SJSA1 (cell line): ENCODE data around the gene IRGQ. TPM values are rescaled to one million over a fixed set of nuclear protein-coding genes. Genes with fewer than 3 reads are reported as not detected.

Experiments used
- DNase-seq, 2 experiments: peaks; one replicate each; pipeline ENCODE4 v3.0.0-alpha.2; 2015 to 2020; ENCODE audit warnings: low spot score in 2 of 2, low read depth in 1 of 2
- H3K27ac ChIP-seq: fragments of 250-450 bp; sonication (Bioruptor Pico); 2 replicates; pipeline ENCODE4 v1.5.1; 2020; ENCODE audit warnings: mild to moderate bottlenecking, moderate library complexity
- H3K27me3 ChIP-seq: fragments of 250-450 bp; sonication (Bioruptor Pico); replicated peaks from 2 replicates; pipeline ENCODE4 v1.5.1; 2020; ENCODE audit warnings: mild to moderate bottlenecking, moderate library complexity
- H3K36me3 ChIP-seq: fragments of 250-450 bp; sonication (Bioruptor Pico); 2 replicates; pipeline ENCODE4 v1.5.1; 2020; ENCODE audit warnings: mild to moderate bottlenecking
- H3K4me1 ChIP-seq: fragments of 250-450 bp; sonication (Bioruptor Pico); replicated peaks from 2 replicates; pipeline ENCODE4 v1.6.1; 2021; ENCODE audit warnings: mild to moderate bottlenecking
- H3K4me3 ChIP-seq: fragments of 250-450 bp; sonication (Bioruptor Pico); 2 replicates; pipeline ENCODE4 v1.5.1; 2020; ENCODE audit warnings: mild to moderate bottlenecking
- H3K9me3 ChIP-seq: fragments of 250-450 bp; sonication (Bioruptor Pico); replicated peaks from 2 replicates; pipeline ENCODE4 v1.5.1; 2020; ENCODE audit warnings: mild to moderate bottlenecking
- total RNA-seq: library from RNA; depleted of rRNA; stranded (reverse); fragments of >200 nt; shearing (Covaris generic); gene quantifications from 2 replicates; pipeline ENCODE4 v1.2.3, GENCODE V29; 2014

Gene IRGQ
- total RNA-seq, 1 experiment from 2014 or later, result 36.2 TPM

DNA sequence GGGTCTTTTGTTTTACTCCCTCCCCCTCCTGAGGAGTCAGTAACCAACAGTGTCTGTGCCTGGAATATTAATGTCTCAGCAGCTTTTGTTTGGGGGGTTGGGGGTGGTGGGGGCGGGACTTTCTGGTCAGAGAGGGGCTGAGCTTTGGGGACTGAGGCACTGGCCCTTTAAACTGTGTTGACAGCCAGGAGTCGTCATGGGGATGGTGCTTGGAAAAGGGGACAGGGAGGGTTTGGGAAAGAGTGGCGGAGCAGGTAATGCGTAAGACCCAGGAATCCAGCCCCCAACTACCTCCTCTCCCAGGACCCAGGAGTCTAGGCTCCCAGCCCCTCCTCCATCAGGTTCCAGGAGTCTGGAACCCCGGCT, 38.6 kb upstream of the IRGQ start:
- Histone ChIP-seq H3K4me1 (0 out of 2 replicates have a peak, but pooled peaks cover 3% of the 10 kb centered on the region), H3K27ac (no peak overlapping the region), H3K27me3 (peaks cover 44% of the 10 kb centered on the region), H3K9me3 (no peaks in the 10 kb centered on the region), H3K36me3 (no peaks in the 10 kb centered on the region), H3K4me3 (no peak overlapping the region)
- DNase-seq, result no peak

DNA sequence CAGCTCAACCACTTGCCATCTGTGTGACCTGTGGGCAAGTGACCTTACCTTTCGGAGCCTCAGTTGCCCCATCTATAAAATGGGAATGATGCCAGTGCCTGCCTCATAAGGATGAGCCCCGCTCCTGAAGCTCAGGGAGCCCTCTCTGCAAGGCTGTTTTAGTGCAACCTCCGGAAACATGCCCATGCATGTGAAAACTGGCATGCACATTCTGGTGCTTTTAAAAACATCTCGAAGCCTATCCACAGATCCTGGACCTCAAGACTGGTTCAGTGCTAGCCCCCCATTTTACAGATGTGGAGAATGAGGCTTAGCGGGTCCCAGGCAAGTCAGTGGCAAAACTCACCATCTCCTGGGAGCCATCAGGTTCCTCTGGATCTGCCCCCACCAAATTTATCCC, 38.1 kb upstream of the IRGQ start:
- H3K27ac ChIP-seq, result no peak overlapping the region
- DNase-seq, result no peak
- peaks cover 45% of the 10 kb centered on the region for H3K27me3 ChIP-seq
- no peak overlapping the region for H3K4me3 ChIP-seq
- H3K36me3 ChIP-seq, result no peaks in the 10 kb centered on the region
- no peaks in the 10 kb centered on the region for H3K4me1 ChIP-seq
- no peaks in the 10 kb centered on the region for H3K9me3 ChIP-seq

DNA sequence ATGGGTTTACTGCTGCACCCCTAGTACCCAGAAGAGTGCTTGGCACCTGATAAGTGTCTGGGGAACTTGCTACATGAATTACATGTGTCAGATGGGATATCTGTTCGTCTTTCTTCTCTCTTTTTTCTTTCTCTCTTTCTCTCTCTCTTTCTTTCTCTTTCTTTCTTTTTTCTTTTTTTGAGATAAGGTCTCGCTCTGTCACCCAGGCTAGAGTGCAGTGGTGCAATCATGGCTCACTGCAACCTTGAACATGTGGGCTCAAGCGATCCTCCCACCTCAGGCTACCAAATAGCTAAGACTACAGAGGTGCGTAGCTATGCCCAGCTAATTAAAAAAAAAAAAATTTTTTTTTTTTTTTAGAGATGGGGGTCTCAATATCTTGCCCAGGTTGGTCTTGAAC, 37.6 kb upstream of the IRGQ start:
- Histone ChIP-seq H3K36me3 (no peaks in the 10 kb centered on the region), H3K4me3 (no peak overlapping the region), H3K4me1 (no peaks in the 10 kb centered on the region), H3K27me3 (peaks cover 40% of the 10 kb centered on the region), H3K27ac (no peak overlapping the region), H3K9me3 (no peaks in the 10 kb centered on the region)
- DNase-seq, result no peak

DNA sequence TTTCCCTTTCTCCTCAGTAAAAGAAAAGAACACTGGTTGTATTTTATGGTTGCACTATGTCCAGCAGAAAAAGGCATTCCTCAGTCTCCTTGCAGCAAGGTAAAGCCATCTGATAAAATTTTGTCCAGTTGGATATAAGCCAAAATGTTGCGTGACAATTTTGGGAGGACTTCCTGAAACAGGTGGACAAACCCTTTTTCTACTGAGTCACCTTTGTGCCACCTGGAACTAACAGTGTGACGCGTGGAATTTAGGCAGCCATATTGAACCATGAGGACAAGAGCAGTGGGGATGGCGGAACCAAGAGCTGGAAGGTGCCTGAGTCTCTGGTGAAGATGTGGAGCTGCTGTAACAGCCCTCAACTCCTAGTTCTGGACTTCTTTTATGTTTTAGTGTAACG, 35.6 kb upstream of the IRGQ start:
- H3K9me3 ChIP-seq, result no peaks in the 10 kb centered on the region
- no peak overlapping the region for H3K4me3 ChIP-seq
- no peaks in the 10 kb centered on the region for H3K4me1 ChIP-seq
- H3K36me3 ChIP-seq, result no peaks in the 10 kb centered on the region
- no peak for DNase-seq
- H3K27ac ChIP-seq, result no peak overlapping the region
- peaks cover 23% of the 10 kb centered on the region; the same call in 1 of the 2 replicates for H3K27me3 ChIP-seq

DNA sequence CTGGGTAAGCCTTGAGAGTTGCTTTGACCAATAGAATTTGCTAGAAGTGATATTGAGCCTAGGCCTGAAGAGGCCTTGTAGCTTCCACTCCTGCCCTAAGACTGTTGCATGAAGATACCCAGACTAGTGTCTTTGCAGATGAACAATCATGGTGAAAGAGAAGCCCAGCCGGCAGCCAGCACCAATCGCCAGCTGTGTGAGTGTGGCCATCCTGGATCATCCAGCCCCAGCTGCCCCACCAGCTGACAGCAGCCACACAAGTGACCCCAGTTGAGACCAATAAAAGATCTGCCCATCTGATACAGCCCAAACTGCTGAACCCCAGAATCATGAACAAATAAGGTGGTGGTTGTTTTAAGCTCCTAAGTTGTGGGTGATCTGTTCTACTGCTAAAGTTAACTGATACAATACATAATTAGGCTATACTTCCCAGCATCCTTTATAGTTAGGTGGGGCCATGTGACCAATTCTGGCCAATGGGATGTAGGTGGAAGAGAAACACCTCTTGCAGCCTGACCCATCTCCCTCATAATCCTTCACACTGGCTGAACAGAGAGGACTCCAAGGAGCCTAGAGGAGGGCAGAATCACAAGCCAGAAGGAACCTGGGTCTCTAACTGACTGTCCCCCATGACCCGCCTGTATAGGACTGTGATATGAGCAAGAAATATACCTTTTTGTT, 32.9 kb upstream of the IRGQ start:
- peaks cover 14% of the 10 kb centered on the region; the same call in 1 of the 2 replicates for H3K27me3 ChIP-seq
- no peak overlapping the region for H3K4me3 ChIP-seq
- H3K27ac ChIP-seq, result no peak overlapping the region
- H3K9me3 ChIP-seq, result no peaks in the 10 kb centered on the region
- no peaks in the 10 kb centered on the region for H3K4me1 ChIP-seq
- DNase-seq, result no peak
- H3K36me3 ChIP-seq, result no peaks in the 10 kb centered on the region

DNA sequence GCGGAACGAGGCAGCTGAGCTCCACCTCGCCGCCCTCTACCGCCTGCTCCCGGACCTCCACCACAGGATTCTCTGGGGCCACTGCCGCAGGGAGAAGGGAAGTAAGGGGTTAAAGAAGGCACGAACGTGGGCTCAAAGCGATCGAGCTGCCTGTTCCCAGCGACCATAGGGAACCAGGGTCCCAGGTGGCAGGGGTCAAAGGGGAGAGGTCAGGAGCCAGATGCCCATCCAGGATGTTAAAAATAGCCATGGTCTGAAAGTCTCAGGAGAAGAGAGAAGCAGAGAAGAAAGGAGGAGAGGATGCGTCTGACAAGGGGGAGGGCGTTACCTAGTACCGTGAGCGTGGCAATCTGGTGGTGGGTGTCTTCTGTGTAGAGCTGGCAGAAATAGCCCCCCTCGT, 30.9 kb upstream of the IRGQ start:
- Histone ChIP-seq H3K27ac (no peak overlapping the region), H3K4me1 (no peaks in the 10 kb centered on the region), H3K9me3 (no peaks in the 10 kb centered on the region), H3K36me3 (no peaks in the 10 kb centered on the region), H3K27me3 (peaks cover 14% of the 10 kb centered on the region; the same call in 1 of the 2 replicates), H3K4me3 (no peak overlapping the region)
- DNase-seq, result no peak

DNA sequence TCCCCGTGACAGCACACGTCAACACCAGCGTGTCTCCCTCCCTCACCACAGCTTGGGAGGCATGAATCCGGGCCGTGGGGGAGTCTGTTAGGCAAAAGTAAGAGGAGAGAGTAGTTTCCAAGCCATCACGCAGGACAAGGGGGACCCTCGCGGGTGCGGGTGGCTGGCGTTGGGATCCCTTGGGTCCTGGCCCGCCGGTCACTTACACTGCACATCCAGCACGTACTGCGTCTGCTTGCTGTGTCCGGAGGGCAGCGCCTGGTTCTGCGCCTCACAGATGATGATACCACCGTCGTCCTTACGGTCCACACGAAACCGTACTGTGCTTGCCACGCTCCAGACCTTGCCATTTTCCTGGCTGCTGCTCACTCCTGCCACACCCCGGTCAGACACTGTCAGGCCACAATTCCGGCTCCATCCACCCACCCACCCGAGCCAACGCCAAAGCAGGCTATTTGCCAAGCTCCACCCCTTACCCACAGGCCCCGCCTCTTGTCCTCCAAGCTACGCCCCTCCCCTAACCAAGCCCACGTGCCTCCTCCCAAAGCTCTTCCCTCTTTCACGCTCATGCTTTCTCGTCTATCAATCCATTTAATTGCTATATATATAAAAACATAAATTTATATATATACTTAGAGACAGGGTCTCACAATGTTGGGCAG, 30.1 kb upstream of the IRGQ start:
- no peak overlapping the region for H3K4me3 ChIP-seq
- DNase-seq, result peak in 1 of 2 experiments; percentile 58
- H3K9me3 ChIP-seq, result no peaks in the 10 kb centered on the region
- no peak overlapping the region for H3K27ac ChIP-seq
- peaks cover 11% of the 10 kb centered on the region; the same call in 1 of the 2 replicates for H3K27me3 ChIP-seq
- H3K4me1 ChIP-seq, result no peaks in the 10 kb centered on the region
- no peaks in the 10 kb centered on the region for H3K36me3 ChIP-seq

DNA sequence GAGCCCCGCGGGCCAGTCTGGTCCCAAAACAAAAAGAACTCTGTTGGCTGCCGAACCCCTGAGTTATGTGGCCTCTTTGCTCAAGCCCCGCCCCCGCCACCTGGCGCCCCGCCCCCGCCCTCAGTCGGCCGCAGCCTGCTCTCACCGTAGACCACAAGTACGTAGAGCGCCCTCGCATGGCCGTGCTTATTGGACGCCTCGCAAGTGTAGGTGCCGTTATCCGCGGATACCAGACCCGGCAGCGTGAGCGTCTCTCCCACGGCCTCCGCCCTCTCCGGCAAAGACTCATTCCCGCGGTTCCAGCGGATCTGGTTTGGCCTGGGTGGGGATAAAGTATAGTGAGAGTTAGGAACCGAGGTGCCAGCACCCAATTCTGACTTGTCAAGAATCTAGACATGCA, 29.0 kb upstream of the IRGQ start:
- Histone ChIP-seq H3K4me1 (peaks cover 4% of the 10 kb centered on the region), H3K4me3 (no peak overlapping the region), H3K27me3 (peaks cover 4% of the 10 kb centered on the region; the same call in 1 of the 2 replicates), H3K36me3 (no peaks in the 10 kb centered on the region), H3K27ac (no peak overlapping the region), H3K9me3 (no peaks in the 10 kb centered on the region)
- no peak for DNase-seq

DNA sequence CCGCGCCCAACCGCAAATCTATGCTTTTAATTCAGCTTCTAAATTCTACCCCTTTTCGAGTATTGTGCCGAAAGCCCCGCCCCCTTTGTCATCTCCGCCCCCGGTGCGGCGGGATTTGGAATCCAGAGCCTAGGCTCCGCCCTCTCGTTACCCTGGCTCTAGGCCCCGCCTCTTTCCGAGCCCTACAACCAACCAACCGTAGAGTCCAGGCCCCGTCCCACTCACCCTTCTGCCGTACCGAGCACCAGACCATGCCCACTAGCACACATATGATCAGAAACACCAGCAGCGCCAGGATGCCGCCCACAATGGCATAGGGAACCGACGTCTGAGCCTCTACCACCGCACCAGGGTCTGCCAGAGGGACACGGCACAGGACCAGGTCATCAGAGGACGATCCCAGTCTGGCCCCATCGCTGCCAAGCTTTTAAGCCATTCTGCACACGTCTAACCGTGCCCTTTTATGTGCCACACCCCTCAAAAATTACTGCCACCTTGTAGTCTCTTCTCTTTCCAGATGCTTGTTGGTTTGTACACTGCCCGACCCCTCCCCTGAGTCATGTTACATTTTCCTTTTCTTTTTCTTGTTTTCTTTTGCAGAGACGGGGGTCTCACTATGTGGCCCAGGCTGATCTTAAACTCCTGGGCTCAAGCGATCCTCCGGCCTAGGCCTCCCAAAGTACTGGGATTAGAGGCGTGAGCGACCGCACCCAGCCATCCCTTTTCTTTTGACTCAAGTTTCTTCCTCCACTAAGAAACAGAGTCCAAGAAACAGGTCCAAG, 28.1 kb upstream of the IRGQ start:
- Histone ChIP-seq H3K4me3 (no peak overlapping the region), H3K36me3 (no peaks in the 10 kb centered on the region; the same call in 1 of the 2 replicates), H3K27ac (no peak overlapping the region), H3K27me3 (peaks cover 1% of the 10 kb centered on the region; the same call in 1 of the 2 replicates), H3K9me3 (no peaks in the 10 kb centered on the region), H3K4me1 (peaks cover 5% of the 10 kb centered on the region)
- no peak for DNase-seq

DNA sequence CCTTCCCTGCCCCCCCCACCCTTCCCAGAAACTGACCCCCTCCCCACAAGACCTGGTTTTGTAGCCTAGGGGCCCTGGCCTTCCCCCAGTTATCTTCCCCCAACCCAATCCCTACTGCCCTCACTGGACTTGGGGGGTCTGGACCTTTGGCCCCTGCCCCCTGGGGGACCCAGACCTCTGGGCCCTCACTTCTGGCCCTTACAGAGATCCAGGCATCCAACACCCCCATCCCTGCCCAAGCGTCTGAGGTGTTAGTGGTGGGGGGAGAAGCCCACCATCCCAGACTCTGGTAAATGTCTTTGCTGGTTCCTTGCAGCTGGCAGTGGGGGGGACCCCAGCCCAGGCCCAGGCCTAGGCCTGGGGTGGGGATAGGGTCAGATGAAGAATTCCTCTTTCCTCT, 27.0 kb upstream of the IRGQ start:
- H3K36me3 ChIP-seq, result no peaks in the 10 kb centered on the region; the same call in 1 of the 2 replicates
- H3K27ac ChIP-seq, result no peak overlapping the region
- H3K27me3 ChIP-seq, result no peaks in the 10 kb centered on the region
- no peak overlapping the region for H3K4me3 ChIP-seq
- H3K4me1 ChIP-seq, result peaks cover 9% of the 10 kb centered on the region
- no peaks in the 10 kb centered on the region for H3K9me3 ChIP-seq
- DNase-seq, result no peak

DNA sequence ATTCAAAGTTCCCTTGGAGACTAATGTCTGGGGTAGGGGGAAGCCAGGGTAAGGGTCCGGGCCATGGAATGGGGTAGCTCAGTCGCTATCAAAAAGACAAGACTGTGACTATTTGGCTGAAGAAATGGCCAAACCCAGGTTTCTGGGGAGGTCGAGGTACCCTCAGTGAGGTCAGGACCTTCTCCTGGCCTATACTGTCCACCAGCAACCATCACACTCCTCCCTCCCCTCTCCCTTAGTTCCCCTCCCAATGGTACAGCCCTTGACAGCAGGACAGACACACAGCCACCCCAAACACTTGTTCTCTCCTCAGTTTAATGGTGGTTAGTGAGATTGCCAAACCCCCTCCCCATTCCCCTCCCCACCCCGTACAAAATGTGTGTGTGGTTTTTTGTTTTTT, 26.1 kb upstream of the IRGQ start:
- no peaks in the 10 kb centered on the region for H3K27me3 ChIP-seq
- peaks cover 9% of the 10 kb centered on the region for H3K4me1 ChIP-seq
- H3K4me3 ChIP-seq, result no peak overlapping the region
- DNase-seq, result no peak
- no peaks in the 10 kb centered on the region for H3K9me3 ChIP-seq
- no peaks in the 10 kb centered on the region; the same call in 1 of the 2 replicates for H3K36me3 ChIP-seq
- H3K27ac ChIP-seq, result no peak overlapping the region

DNA sequence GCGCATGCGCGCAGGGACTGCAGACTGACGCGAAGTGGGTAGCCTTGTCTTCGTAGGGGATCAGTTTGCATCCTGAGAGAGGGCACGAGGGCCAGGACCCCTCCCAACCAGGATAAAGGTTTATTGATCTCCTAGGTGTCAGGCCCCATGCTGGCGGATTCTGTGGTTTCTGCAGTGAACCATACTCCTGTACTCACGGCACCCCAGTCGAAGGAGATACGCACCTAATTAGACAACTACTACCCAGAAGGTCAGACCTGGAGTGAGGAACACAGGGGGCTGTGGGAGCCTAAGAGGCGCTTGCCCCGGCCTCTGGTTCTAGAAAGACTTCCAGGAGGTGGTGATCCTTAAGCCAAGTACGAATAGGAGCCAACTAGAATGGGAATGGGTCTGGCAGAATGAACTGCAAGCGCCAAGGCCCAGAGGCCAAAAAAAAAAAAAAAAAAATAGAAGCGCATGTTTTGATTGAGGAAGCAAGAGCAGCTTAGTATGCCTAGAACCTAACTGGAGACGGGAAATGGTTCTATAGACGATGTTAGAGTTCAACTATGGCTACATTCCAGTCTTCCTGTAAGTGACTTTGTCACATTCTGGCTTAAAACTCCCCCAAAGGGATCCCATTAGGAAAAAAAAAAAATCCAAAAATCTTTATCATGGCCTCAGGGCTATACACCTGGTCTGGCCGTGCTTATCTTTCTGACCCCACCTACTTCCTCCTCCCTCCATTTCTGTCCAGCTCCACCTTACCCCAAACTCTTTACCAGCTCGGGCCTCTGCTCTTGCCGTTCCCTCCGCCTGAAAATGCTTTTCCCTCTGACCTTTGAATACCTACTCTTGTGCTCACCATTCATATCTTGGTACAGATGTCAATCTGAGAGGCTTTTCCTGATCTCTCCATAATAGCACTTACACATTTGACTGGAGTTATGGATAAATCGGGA, 24.4 kb upstream of the IRGQ start:
- Histone ChIP-seq H3K9me3 (no peaks in the 10 kb centered on the region), H3K36me3 (no peaks in the 10 kb centered on the region; the same call in 1 of the 2 replicates), H3K27me3 (no peaks in the 10 kb centered on the region), H3K27ac (no peak overlapping the region), H3K4me1 (peaks cover 9% of the 10 kb centered on the region), H3K4me3 (peak overlapping the region; percentile 66)
- DNase-seq, result no peak
